PFSK-1 (cell line): ENCODE data around the gene POLA1.

Source experiments
- POLR2AphosphoS5 ChIP-seq: IDR thresholded peaks from 2 replicates; pipeline ENCODE4 v1.6.1; 2012; ENCODE audit warnings: low read depth, mild to moderate bottlenecking, control low read depth, low read length, moderate library complexity
- TAF1 ChIP-seq: IDR thresholded peaks from 2 replicates; pipeline ENCODE4 v1.6.1; 2012; ENCODE audit warnings: low read length, control low read depth, borderline replicate concordance; ENCODE audit not compliant: insufficient read depth

- no peak for TF ChIP-seq TAF1
- TF ChIP-seq POLR2AphosphoS5 = no peak
Observed at GRCh38 chrX:24774650-24775049, 80.9 kb downstream of the POLA1 start.
